ENCODE data around the gene DDT. TPM values are rescaled to one million over a fixed set of nuclear protein-coding genes. Genes with fewer than 3 reads are reported as not detected.
"Not testable (repeated sequence)": the region's sequence is repeated elsewhere in the genome, so short reads cannot be mapped to it uniquely, and the experiment has no call there.

The DDT gene
- 397 and 481 TPM in 2 replicates for total RNA-seq (2014; rRNA removed; shearing (Covaris generic))
- 411 and 501 TPM in 2 replicates for polyA plus RNA-seq (2015; cell fraction: cytosol; rRNA removed)
- polyA plus RNA-seq (2015; cell fraction: nucleus; rRNA removed) = 140 and 208 TPM in 2 replicates

GRCh38 chr22:23974345-23974744 is at the start of gene DDT:
Gene DDT (minus strand): TSS chr22:23974441. CDS start chr22:23974414, 27 bp downstream.
- in situ Hi-C loops (cut with HindIII; ENCODE audit: low pct_unique_long_range_greater_than_20kb, low sequenced_read_pairs) = not testable (repeated sequence)

GRCh38 chr22:24023204-24023789 is 49.1 kb upstream of the DDT start:
- no peak for DNase-seq (ENCODE audit: low read depth, low spot score)
- in situ Hi-C loops (cut with HindIII; ENCODE audit: low pct_unique_long_range_greater_than_20kb, low sequenced_read_pairs) = no loop called here

More at GRCh38 chr22:23974345-23974744, at the start of gene DDT:
- DNase-seq (ENCODE audit: low read depth, low spot score) = not testable (repeated sequence)

DNA sequence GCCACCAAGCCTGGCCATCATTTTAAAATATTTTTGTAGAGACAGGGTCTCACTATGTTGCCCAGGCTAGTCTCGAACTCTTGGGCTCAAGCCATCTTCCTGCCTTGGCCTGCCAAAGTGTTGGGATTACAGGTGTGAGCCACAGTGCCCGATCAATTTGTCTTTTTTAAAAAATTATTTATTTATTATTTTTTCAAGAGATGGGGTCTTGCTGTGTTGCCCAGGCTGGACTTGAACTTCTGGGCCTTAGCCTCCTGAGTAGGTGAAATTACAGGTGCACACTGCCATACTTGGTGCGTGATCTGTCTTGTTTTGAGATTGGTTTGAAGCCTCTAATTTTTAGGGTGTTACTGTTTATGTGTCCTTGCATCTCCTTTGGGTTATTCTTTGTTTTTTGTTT is 47.1 kb upstream of the DDT start:
- no peak for DNase-seq (ENCODE audit: low read depth, low spot score)
- in situ Hi-C loops (cut with HindIII; ENCODE audit: low pct_unique_long_range_greater_than_20kb, low sequenced_read_pairs) = no loop called here

DNA sequence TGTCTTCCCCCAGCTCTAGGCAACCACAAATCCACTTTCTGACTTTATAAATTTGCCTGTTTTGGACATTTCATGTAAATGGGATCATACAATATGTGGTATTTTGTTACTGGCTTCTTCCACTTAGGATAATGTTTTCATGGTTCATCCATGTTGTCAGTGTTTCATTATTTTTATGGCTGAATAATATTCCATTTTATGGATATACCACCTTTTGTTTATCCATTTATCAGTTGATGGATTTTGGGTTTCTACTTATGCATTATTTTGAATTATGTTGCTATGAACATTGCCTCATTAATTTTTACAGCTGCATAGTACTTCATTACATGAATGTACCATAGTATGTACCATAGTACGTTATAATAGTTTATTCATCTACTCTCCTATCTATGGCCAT is 41.9 kb upstream of the DDT start:
- no peak for DNase-seq (ENCODE audit: low read depth, low spot score)
- in situ Hi-C loops (cut with HindIII; ENCODE audit: low pct_unique_long_range_greater_than_20kb, low sequenced_read_pairs) = no loop called here

- in situ Hi-C loops (cut with HindIII; ENCODE audit: low pct_unique_long_range_greater_than_20kb, low sequenced_read_pairs) = no loop called here
- DNase-seq (ENCODE audit: low read depth, low spot score) = no peak
These were observed 37.5 kb upstream of the DDT start for GRCh38 chr22:24011735-24012068.

GRCh38 chr22:24010018-24010391 is 35.8 kb upstream of the DDT start:
- no peak for DNase-seq (ENCODE audit: low read depth, low spot score)
- in situ Hi-C loops (cut with HindIII; ENCODE audit: low pct_unique_long_range_greater_than_20kb, low sequenced_read_pairs) = no loop called here

DNA sequence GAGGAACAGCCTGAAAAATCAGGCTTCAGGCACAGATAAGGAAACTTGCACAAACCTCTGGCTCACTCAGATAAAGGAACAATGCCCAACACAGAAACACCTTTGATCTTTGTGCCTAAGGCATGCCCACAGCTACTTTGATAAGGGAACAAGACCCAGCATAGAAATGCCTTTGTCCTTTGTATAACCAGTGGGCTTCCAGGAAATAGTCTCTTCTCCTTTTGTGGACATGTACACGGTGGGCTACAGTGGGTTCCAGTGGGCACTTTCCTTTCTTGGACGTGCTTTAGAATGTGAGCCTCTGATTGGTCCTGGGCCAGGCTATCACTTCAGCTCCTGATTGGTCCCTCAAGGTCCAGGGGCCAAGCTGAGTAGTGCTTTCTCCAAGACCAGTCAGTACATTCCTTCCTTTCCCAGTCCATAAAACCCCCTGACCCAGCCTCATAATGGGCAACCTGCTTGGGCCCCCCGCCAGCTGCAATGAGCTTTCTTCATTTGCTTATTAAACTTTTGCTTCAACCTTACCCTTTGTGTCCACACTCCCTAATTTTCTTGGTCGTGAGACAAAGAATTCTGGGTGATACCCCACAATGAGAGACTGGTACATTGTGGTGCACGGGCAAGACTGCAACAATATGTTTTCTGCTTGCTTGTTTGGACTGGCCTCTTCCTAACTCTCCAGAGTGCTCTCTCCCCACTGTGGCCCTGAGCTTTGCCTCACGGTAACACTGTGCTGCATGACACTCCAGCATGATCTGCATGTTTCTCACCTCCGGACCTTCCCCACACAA is 35.2 kb upstream of the DDT start:
- in situ Hi-C loops (cut with HindIII; ENCODE audit: low pct_unique_long_range_greater_than_20kb, low sequenced_read_pairs) = no loop called here
- DNase-seq (ENCODE audit: low read depth, low spot score) = no peak

- DNase-seq (ENCODE audit: low read depth, low spot score) = no peak
- in situ Hi-C loops (cut with HindIII; ENCODE audit: low pct_unique_long_range_greater_than_20kb, low sequenced_read_pairs) = no loop called here
These were observed 34.4 kb upstream of the DDT start for GRCh38 chr22:24008381-24009226.

- in situ Hi-C loops (cut with HindIII; ENCODE audit: low pct_unique_long_range_greater_than_20kb, low sequenced_read_pairs) = no loop called here
- DNase-seq (ENCODE audit: low read depth, low spot score) = no peak
These were observed 33.7 kb upstream of the DDT start for GRCh38 chr22:24008022-24008283.

- in situ Hi-C loops (cut with HindIII; ENCODE audit: low pct_unique_long_range_greater_than_20kb, low sequenced_read_pairs) = no loop called here
- DNase-seq (ENCODE audit: low read depth, low spot score) = no peak
These were observed 33.2 kb upstream of the DDT start for GRCh38 chr22:24007253-24008021.

DNA sequence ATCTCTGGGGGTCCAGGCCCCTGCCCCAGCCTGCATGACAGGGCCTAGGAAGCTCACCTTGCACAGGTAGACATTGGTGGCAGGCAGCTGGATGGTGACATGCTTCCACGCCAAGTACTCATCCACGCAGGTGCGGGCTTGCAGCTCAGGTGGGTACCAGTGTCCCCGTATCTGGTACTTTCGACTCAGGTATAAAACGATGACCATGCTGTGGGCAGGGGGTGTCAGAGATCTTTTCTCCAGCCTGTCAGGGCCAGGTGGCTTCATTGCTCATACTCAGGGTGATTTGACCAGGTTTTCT is 32.6 kb upstream of the DDT start:
- no peak for DNase-seq (ENCODE audit: low read depth, low spot score)
- in situ Hi-C loops (cut with HindIII; ENCODE audit: low pct_unique_long_range_greater_than_20kb, low sequenced_read_pairs) = no loop called here

GRCh38 chr22:24006207-24006913 is 32.1 kb upstream of the DDT start:
- DNase-seq (ENCODE audit: low read depth, low spot score) = no peak
- in situ Hi-C loops (cut with HindIII; ENCODE audit: low pct_unique_long_range_greater_than_20kb, low sequenced_read_pairs) = no loop called here

DNA sequence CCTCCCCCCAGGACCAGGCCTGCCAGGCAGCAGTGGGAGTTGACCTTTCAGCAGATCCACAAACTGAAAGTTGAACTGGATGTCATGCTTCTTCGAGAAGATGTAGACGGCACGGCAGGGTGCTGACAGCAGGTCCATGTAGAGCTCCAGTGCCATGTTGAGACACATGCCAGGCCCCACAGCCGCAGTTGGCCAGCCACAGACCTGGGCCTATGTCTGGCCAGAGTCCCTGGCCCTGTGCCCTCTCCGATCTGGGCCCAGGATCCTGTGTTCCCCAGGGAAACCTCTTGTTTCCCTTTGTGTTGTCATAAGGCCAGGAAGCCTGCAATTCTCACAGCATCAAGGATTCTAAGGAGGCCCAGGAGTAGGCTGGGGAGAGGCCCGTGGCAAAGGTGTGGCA is 31.0 kb upstream of the DDT start, which contains the start of gene GSTT4:
Gene GSTT4, minus strand, starts transcription at position 253 of the 400 bp plus-strand sequence. Its CDS starts 97 bp downstream, at position 156.
- no peak for DNase-seq (ENCODE audit: low read depth, low spot score)
- in situ Hi-C loops (cut with HindIII; ENCODE audit: low pct_unique_long_range_greater_than_20kb, low sequenced_read_pairs) = no loop called here

- no peak for DNase-seq (ENCODE audit: low read depth, low spot score)
- in situ Hi-C loops (cut with HindIII; ENCODE audit: low pct_unique_long_range_greater_than_20kb, low sequenced_read_pairs) = no loop called here
These were observed 29.6 kb upstream of the DDT start for GRCh38 chr22:24003887-24004286.

GRCh38 chr22:24002851-24003250 is 28.6 kb upstream of the DDT start:
- in situ Hi-C loops (cut with HindIII; ENCODE audit: low pct_unique_long_range_greater_than_20kb, low sequenced_read_pairs) = no loop called here
- no peak for DNase-seq (ENCODE audit: low read depth, low spot score)

- DNase-seq (ENCODE audit: low read depth, low spot score) = no peak
- in situ Hi-C loops (cut with HindIII; ENCODE audit: low pct_unique_long_range_greater_than_20kb, low sequenced_read_pairs) = no loop called here
These were observed 28.0 kb upstream of the DDT start for GRCh38 chr22:24002272-24002671.

GRCh38 chr22:24001314-24001713 is 27.1 kb upstream of the DDT start:
- DNase-seq (ENCODE audit: low read depth, low spot score) = no peak
- in situ Hi-C loops (cut with HindIII; ENCODE audit: low pct_unique_long_range_greater_than_20kb, low sequenced_read_pairs) = no loop called here

All from SK-MEL-5 (cell line).